ENCODE measurements around the gene TFF1.

Gene TFF1

GRCh38 chr21:42317826-42318746, 48.2 kb downstream of the TFF1 start:
- no peak for DNase-seq (ENCODE audit: low spot score)

- DNase-seq (ENCODE audit: low spot score): no peak
These were observed 49.0 kb downstream of the TFF1 start for GRCh38 chr21:42317341-42317741.

DNA sequence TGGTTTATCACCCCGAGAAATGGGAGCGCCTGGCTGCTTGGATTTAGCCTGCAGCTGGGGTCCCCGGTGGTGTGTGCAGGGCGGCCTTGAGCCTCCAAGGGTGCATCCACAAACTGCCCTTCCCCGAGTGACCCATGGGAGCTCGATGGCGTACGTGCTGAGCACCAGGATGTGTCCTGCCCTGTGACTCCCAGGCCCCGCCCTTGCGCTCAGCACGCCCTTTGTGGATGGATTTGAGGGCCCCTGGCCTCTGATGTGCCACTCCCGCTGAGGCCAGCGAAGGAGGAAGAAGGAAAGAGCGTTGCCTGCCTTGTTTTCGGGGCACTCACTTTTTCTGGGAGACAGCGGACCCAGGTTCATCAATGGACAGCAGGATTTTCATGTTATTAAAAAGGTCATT, 49.4 kb downstream of the TFF1 start:
- no peak for DNase-seq (ENCODE audit: low spot score)

GRCh38 chr21:42315296-42315891, 50.9 kb downstream of the TFF1 start, which contains the start of gene TFF3:
Gene TFF3 (minus strand): TSS chr21:42315409. CDS start chr21:42315374, 35 bp downstream.
- DNase-seq (ENCODE audit: low spot score): no peak

DNA sequence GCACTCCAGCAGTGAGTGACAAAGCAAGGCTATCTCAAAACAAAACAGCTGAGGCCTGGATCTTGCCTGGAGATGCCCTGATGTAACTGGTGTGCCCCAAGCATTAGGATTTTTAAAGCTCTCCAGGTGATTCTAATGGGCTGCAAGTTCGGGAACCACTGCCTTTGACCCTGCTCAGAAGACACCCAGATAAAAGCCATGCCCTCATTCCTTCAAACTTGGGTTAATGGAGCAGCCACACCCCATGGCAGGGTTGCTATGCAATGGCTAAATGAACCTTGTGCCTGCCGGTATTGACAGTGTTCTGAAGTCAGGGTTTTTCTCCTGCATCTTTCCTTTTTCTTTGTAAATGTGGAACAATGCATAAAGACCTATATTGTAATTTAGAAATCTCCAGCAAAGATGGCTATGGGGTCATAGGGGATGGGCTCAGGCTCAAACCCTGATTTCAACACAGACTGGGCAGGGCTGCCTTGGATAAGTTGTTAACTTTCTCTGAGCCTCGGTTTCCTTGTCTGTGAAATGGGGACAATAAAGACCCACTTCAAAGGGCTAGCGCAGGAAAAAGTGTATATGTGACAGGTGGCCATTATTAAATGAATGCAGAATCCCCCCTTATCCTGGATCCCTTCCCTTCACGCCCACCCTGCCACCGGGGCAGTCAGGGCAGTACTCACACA, 51.6 kb downstream of the TFF1 start:
- no peak for DNase-seq (ENCODE audit: low spot score)

GRCh38 chr21:42313501-42313969, 52.8 kb downstream of the TFF1 start:
- no peak for DNase-seq (ENCODE audit: low spot score)

DNA sequence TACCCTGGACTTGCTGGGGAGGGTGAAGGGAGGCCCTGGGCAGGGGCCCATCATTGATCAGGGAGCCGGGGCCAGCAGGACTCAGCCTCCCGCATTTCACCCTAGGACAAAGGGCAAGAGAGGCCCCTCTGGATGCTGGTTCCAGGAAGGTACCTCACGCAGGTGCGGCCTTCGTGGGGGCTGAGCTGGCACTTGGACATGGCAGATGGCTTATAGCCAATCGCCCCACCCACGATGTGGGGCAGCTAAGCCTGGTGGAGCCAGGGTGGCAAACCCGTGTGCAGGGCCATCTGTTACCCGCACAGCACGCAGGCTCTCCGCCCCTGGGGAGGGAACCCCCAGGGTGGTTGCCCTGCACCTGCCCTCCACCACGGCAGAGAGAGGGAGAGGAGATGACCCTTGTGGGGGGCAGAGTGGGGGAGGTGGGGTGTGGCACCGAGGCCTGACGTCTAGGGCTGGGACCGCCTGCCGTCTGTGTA, 53.7 kb downstream of the TFF1 start:
- DNase-seq (ENCODE audit: low spot score): no peak
